Activated T-cell treated with anti-CD3 and anti-CD28 coated beads, Interleukin-2, amount 50 U/mL, for 1 hour (primary cell): Measurements from ENCODE around the gene SH3RF3.

Source experiments
- DNase-seq: peaks from one replicate; pipeline ENCODE4 v3.0.0-alpha.2; 2020

Gene SH3RF3

DNA sequence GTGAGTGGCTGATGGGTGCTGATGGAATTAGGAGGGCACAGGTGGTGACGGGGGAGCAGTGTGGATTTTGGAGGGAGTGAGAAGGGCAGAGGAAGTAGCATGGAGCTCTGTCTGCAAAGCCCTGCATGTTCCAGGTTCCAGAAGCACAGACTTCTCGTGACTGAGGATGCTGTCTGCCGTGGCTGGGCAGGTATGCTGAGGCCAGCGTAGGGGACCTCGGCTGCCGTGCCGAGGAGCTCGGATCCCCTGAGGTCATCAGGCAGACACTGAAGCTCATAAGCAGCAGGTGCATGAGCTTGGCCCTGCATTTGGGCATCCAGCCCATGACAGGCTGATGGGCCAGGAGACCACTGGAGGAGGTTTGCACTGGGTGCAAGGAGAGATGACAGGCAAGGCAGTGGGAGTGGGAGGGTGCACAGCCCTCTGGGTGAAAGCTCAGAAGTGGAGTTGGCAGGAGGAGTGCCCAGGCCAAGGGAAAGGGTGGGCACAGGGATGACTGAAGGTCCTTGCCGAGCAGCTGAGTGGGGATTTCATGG, 215.3 kb downstream of the SH3RF3 start:
- no peak for DNase-seq

DNA sequence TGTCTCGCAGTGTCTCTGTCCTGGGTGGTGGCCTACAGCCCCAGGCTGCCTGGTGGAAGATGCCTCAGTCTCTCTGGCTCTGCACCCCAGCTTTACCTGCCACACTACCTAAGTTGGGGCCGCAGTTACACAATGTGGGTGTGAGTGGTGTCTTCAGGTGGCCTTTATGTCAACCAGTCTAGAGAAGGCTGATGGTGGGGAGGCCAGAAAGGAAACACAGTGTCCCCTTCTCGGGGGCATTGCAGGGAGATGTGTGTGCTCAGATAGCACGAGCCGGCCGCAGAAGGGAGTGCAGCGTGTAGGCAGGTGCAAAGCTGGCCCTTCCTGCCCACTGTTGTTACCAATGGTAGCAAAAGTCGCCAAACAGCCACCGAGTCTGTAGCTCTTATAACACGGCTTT, 216.1 kb downstream of the SH3RF3 start:
- no peak for DNase-seq

DNA sequence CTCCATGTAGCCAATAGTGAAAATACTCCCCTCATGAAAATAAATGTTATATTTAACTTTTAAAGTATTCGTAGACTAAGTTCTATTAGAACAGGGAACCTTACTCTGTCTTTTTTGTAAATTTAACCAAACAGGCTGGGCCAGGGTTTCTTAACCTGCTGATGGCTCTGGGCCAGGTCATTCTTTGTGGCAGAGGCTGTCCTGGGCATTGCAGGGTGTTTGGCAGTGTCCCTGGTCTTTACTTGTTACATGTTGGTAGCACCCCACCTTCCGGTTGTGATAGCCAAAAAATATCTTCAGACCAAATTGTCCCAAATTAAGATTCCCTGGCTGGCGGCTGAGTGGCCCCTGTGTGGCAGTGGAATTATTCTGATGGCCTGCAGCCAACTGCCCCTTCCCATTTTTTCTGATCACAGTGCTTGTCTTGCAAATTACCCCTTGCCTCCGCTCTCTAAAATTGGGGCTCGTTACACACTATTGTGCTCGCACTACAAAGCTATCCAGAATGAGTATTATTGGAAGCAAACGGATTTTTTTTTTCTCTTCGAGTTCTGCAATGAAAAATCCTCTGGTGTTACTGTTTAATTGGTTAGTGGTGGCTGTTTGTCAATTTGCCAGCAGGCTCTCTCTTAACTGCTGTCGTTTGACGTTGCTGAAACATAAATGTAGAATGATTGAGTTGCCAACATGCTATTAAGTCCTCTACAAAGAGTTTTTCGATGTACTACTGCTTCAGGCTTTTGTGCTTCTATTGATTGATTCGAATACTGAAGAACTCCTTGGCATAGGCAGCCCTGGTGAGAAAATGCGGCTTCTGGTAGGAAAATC, 216.9 kb downstream of the SH3RF3 start:
- no peak for DNase-seq

DNA sequence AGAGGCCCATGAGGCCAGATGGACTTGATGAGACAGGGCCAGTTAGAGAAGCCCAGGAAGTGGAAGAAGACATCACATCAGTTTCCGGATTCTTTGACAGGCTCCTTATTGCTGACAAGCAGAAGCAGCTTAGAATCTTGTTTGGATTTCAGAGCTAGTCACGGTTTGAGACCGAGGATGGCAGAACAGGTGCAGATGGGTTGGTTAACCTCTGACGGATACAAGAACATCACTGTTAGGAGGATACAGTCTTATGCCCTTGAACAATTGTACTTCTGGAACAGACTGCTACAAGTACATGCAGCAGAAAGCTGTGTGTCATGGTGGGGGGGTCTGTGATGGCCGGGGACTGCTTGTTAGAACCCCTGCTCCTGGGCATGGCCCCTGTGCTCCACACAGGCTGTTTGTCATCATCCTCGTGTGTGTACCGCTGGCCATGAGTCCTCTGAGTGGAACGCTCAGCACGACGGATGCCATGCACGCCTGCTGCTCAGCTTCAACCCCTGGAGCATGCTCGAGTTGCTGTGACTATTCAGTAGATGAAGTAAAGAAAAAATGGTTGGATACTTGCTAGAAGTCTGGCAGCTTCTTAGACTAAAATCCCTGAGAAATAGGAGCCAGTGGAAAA, 217.7 kb downstream of the SH3RF3 start:
- no peak for DNase-seq

DNA sequence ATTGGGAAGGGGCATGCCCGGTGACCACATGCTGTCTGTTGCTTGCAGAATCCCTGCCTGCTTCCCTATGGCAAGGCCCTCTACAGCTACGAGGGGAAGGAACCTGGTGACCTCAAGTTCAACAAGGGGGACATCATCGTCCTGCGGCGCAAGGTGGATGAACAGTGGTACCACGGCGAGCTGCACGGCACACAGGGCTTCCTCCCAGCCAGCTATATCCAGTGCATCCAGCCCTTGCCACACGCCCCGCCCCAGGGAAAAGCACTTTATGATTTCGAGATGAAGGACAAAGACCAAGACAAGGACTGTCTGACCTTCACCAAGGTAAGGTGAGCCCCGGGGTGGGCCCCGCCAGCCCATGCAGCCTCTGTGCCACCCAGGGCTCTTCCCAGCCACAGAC, 218.6 kb downstream of the SH3RF3 start:
- DNase-seq = no peak

GRCh38 chr2:109348190-109348589, 219.2 kb downstream of the SH3RF3 start:
- no peak for DNase-seq

DNA sequence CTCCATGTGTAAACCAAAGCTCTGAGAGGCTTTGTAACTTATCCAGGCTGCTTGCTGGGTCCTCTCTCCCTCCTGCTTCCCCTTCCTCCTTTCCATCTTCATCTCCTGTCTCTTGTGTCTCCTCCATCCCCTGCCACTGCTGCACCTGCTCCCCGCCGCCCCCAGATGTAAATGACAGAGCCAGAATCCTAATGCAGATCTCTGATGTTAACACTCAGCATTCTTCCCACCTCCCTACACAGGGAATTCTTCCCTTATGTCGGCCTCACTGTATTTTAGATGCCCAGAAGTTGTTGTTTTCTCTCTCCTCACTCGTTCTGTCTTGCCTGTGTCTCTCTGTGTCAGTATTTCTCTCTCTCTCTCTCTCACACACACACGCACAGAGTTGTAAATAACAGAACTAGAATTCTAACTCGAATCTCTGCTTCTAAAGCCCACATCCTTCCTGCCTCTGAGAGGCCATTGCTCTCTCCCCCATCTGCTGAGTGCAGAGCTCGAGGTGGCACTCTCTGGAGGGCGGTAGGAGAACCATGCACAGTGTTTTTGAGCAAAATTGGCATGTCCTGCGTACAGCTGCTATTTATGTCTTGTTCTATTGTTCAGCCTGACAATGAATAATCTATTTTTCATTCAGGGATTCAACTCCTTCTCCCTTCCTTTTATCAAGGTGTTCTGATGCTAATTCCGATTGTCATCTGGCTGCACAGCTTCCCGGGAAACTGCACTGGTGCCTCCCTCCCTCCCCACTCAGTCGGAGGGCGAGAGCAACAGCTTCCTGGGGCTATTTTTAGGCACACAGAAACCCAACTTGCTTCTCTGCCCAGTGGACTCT, 219.9 kb downstream of the SH3RF3 start:
- DNase-seq = peak; percentile 41

DNA sequence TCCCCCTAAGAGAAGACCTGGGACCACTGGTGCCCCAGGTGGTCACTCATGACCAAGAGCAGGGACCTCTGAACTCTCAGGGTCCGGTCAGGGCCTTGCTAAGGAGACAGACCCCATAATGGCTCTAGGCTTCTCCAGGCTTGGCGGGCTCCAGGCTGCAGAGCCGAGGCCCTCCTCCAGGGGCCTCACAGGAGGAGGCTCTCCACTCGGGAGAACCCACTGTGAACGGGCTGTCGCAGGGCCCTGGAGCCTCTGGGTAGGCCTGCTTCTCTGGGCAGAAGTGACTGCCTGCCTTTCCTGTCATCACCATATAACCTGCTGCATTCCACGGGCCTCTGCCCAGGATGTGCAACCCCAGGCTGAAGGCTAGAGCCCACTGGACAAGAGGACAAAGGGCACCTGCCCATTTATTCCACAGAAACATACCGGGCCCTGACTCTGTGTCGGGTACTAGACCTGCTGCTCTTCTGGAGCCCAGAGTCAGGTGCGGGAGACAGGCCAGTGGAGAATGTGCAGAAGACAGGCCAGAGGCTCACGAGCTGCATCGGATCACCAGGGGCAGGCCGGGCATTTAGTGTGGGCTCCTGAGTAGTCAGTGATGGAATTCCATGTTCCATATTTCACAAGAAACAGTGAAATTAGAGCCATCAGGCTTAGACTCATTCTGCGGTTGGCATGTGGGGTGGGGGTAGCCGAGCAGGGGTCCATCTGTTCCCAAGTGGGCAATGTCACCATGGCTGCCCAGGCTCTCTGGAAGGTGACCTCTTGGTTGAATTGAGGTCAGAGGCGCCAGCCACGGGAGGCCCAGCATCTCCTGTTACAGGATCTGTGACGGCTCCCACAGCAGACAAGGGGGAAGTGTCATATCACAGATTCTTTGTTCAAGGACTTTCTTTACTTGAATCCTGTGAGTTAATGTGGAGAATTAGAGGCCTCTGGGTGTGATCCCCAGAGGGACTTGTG, 220.8 kb downstream of the SH3RF3 start:
- DNase-seq = peak; percentile 25

GRCh38 chr2:109350526-109350925, 221.5 kb downstream of the SH3RF3 start:
- DNase-seq = no peak

GRCh38 chr2:109351164-109351756, 222.3 kb downstream of the SH3RF3 start:
- no peak for DNase-seq

GRCh38 chr2:109352056-109352897, 223.3 kb downstream of the SH3RF3 start:
- DNase-seq = no peak

DNA sequence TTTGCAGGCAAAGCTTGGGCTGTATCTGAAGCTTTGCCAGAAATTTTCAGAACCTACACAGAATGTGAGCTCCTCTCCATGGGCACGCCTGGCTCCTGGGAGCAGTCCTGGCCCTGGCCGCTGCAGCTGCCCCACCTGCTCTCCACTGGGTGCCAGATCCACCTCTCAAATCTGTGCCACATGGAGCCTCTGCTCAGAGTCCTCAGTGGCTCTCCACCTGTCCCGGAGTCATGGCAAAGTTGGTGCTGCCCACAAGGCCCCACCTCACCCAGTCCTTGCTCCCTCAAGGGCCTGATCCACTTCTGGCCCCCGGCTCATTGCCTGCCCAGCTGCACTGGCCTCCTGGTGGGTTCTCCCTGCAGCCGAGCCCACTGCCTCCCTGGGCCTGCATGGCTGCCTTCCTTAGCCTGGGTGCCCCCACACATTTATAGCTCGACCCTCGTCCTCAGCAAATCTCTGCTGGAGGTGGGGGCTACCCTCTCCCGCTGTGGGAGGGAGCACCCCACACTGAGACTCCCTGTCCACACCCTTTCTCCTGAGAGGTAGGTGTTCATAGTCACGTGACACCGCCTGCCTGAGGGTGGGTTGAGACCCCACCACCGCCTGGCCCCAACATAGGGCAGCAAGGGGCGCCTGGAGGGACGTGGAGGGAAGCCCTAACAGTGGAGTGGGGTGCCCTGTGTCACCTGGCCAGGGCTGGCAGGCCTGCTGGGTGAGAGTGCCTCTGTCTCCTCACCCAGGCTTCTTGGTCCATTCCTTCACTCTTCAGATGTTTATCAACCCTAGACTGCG, 224.1 kb downstream of the SH3RF3 start:
- DNase-seq = no peak

DNA sequence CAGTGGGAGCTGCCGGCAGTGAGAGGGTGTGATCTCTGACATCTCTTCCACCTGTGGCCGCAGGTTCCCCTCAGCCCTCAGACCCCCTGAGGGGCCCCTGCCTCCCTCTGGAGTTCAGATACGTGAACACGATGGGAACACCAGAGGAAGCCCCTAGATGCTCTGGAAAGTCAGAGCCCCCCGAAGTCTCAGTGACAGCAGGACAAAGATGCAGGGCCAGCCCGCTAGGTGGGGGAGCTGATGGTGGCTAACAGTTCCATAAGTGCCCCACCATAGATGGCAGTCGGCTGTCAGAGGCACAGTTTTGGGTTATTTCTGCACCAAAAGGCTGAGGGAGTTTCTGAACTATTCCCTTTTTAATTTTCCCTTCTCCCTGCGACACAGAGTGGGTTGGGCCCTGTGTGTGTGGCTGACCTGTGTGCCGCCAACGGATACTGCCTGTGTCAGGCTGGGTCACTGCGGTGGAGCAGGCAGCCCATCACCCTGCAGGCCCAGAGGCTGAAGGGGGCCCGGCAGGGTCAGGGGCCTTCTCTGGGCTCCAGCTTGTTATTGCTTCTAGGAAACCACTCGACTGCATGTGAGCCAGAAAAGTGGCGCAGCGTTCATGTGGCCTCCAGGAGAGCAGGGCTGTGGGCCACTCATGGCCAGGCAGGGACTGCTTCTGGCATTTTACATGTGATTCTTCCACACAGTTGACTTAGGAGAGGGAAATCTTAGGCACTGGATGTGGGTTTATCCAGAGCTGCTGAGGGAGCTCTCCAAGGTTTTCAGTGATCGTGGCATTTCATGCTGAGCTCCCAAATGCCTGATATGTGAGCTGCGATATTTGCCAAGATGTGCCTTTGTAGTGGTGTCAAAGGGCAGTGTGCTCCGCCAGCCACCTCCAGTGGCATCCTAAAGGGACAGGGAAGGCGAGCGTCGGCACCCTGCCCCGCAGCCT, 225.1 kb downstream of the SH3RF3 start:
- DNase-seq = no peak

DNA sequence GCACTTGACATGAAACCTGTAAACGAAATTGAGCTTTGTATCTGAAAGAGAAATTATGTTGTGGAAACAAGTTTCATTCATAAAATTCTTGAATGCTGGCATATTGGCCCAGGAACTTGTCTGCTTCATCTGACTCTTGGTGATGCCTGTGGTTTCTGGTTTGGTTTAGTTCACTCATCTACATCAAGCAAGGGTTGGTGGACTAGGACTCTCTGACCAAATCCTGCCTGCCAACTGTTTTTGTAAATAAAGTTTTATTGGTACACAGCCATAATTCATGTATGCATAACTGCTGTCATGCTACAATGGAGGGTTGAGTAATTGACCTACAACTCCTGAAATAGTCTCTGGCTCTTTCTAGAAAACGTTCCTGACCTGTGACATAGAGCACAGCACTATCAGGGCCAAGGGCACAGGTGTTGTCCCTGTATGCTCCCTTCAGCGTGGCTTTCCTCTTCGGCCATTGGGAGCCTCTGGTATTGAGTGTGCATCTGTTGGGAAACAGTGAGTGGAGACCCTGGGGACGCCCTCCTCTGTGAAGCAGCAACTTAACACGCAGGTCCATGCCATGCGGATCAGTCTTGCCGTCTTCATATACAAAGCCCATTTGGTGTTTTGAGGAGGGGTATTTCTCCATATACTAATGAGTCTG, 226.3 kb downstream of the SH3RF3 start:
- DNase-seq = no peak

DNA sequence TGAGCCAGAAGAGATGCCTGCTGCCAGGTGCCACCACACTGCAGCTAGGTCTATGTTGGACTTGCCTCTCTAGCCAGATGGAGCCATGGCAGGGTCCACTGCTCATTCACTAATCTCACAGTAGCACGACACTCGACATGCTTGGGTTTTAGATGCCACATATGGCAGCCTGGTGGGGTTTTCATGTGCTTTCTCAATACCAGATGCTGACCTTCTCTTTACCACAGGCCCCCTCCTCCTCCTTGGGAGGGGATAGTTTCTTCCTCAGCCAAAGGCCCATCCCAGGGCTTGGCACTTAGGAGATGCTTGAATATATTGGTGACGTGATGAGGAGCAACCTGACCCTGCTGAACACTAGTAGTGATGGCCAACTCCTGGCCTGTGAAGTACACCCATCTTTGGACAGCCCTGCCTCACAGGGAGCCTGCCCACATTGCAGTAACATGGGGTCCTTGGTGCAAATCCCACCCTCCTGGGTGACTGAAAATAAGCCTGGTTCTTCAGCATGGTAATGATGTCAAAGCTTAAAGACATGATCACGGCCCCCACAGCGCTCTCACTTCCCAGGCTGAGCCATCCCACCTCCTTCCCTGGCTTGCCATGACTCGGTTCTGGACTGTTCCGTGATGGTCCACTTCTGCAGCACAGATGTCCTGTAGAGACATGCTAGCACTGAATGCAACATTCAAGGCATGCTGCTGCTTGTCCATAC, 227.5 kb downstream of the SH3RF3 start:
- no peak for DNase-seq

GRCh38 chr2:109364217-109364616, 235.2 kb downstream of the SH3RF3 start:
- DNase-seq = no peak

GRCh38 chr2:109365131-109365530, 236.1 kb downstream of the SH3RF3 start:
- DNase-seq = no peak

DNA sequence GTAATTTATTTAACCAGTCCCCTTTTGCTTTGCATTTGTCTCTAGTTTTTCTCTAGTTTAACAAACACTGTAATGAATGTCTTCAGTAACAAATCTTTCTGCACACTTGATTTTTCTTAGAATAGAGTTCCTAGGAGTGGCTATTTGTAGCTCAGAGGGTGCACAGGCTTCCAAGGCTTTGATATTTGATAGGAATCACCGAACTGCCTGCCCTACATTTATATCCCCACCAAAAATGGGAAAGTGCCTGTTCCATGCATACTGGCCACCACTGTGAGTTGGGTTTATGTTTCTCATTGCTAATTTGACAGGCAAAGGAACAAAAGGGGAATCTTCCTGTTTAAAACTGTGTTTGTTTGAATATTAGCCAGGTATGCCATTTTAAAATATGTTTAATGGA, 238.7 kb downstream of the SH3RF3 start:
- no peak for DNase-seq
